Mesendoderm (in vitro differentiated cells): Measurements from ENCODE around the gene CUL5.

Source experiments
- DNase-seq: peaks from one replicate; pipeline ENCODE4 v3.0.0; 2013
- H2AK5ac ChIP-seq: 2 replicates; pipeline ENCODE4 v1.6.1; 2013; ENCODE audit warnings: low read length, inconsistent platforms
- H2BK120ac ChIP-seq: 2 replicates; pipeline ENCODE4 v1.6.1; 2013; ENCODE audit warnings: low read depth, mild to moderate bottlenecking, low read length, moderate library complexity, mixed read lengths
- H2BK15ac ChIP-seq: replicated peaks from 2 replicates; pipeline ENCODE4 v1.6.1; 2013; ENCODE audit warnings: low read depth, mild to moderate bottlenecking, moderate library complexity
- H2BK5ac ChIP-seq: 2 replicates; pipeline ENCODE4 v1.6.1; 2013; ENCODE audit warnings: low read length, inconsistent platforms
- H3K18ac ChIP-seq: 2 replicates; pipeline ENCODE4 v1.6.1; 2013; ENCODE audit warnings: mild to moderate bottlenecking, low read length, mixed read lengths
- H3K23ac ChIP-seq: one replicate; pipeline ENCODE4 v1.6.1; 2013; ENCODE audit warnings: low read length
- H3K27ac ChIP-seq: 2 replicates; pipeline ENCODE4 v1.5.1; 2013; ENCODE audit warnings: low read depth, mild to moderate bottlenecking, inconsistent platforms, low read length, moderate library complexity
- H3K27me3 ChIP-seq: 2 replicates; pipeline ENCODE4 v1.6.1; 2013; ENCODE audit warnings: low read length, control low read depth, mild to moderate bottlenecking, inconsistent platforms; ENCODE audit not compliant: insufficient read depth, poor library complexity
- H3K36me3 ChIP-seq: 2 replicates; pipeline ENCODE4 v1.6.1; 2013; ENCODE audit warnings: low read length, inconsistent platforms; ENCODE audit not compliant: control insufficient read depth, insufficient read depth
- H3K4ac ChIP-seq: one replicate; pipeline ENCODE4 v1.6.1; 2013; ENCODE audit warnings: low read depth, mild to moderate bottlenecking, low read length, moderate library complexity
- H3K4me1 ChIP-seq: 2 replicates; pipeline ENCODE4 v1.6.1; 2013; ENCODE audit warnings: low read depth, low read length, inconsistent platforms; ENCODE audit not compliant: control insufficient read depth
- H3K4me2 ChIP-seq: 2 replicates; pipeline ENCODE4 v1.6.1; 2013; ENCODE audit warnings: low read length
- H3K4me3 ChIP-seq: 2 replicates; pipeline ENCODE4 v1.5.1; 2013; ENCODE audit warnings: mild to moderate bottlenecking, low read length
- H3K56ac ChIP-seq: one replicate; pipeline ENCODE4 v1.6.1; 2013; ENCODE audit warnings: low read length
- H3K79me1 ChIP-seq: 2 replicates; pipeline ENCODE4 v1.6.1; 2013; ENCODE audit warnings: low read length, inconsistent platforms
- H3K79me2 ChIP-seq: 2 replicates; pipeline ENCODE4 v1.6.1; 2013; ENCODE audit warnings: mild to moderate bottlenecking, low read length; ENCODE audit not compliant: control insufficient read depth, insufficient read depth
- H3K9ac ChIP-seq: 2 replicates; pipeline ENCODE4 v1.6.1; 2013; ENCODE audit warnings: low read length, inconsistent platforms
- H4K5ac ChIP-seq: one replicate; pipeline ENCODE4 v1.6.1; 2013; ENCODE audit warnings: low read length
- H4K8ac ChIP-seq: one replicate; pipeline ENCODE4 v1.6.1; 2013; ENCODE audit warnings: low read depth, mild to moderate bottlenecking, control low read depth, low read length, moderate library complexity
- WGBS: extraction: QIAGEN DNeasy Blood & Tissue Kit; methylation state at CpG from one replicate; pipeline ENCODE4 v1.1.7; 2013; ENCODE audit warnings: low lambda C conversion rate, missing lambda C conversion rate; ENCODE audit not compliant: insufficient coverage; ENCODE audit errors: extremely low coverage; 5-methylcytosine and 5-hydroxymethylcytosine counted together

The CUL5 gene

DNA sequence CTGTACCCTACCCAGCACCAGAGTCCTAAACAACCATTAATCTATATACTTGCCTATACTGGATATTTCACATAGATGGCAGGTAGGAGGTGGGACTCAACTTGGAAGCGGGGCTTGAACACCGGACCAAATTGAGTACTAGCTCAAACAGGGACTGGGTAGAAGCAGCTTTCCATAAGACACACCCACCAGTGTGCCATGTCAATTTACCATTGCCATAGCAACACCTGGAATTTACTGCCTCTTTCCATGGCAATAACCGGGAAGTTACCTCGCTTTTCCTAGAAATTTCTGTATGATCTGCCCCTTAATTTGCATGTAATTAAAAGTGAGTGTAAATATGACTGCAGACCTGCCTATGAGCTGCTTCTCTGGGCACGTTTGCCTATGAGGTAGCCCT lies 38.6 kb upstream of the CUL5 start:
- no peak overlapping the region for H3K4ac ChIP-seq
- peak; percentile 26 for DNase-seq
- no peak overlapping the region for H3K18ac ChIP-seq
- H3K79me2 ChIP-seq: no peaks in the 10 kb centered on the region
- H3K23ac ChIP-seq: no peak overlapping the region
- no peak overlapping the region for H2BK15ac ChIP-seq
- H4K8ac ChIP-seq: no peak overlapping the region
- no peaks in the 10 kb centered on the region for H3K27me3 ChIP-seq
- H3K56ac ChIP-seq: no peak overlapping the region
- H2BK120ac ChIP-seq: no peak overlapping the region
- no peak overlapping the region for H2BK5ac ChIP-seq
- no peak overlapping the region for H4K5ac ChIP-seq
- H3K79me1 ChIP-seq: no peaks in the 10 kb centered on the region
- H3K4me3 ChIP-seq: no peak overlapping the region
- no peaks in the 10 kb centered on the region for H3K36me3 ChIP-seq
- no peak overlapping the region for H2AK5ac ChIP-seq
- no peak overlapping the region for H3K4me2 ChIP-seq
- no peak overlapping the region for H3K27ac ChIP-seq
- H3K9ac ChIP-seq: no peak overlapping the region
- no CpG with 5 or more reads among the region's 5 CpGs for WGBS
- H3K4me1 ChIP-seq: no peaks in the 10 kb centered on the region

GRCh38 chr11:107973641-107974040 lies 35.1 kb upstream of the CUL5 start:
- H3K4ac ChIP-seq: no peak overlapping the region
- H3K4me3 ChIP-seq: no peak overlapping the region
- no peak overlapping the region for H2BK15ac ChIP-seq
- H3K27ac ChIP-seq: no peak overlapping the region
- no peak overlapping the region for H3K56ac ChIP-seq
- H3K9ac ChIP-seq: no peak overlapping the region
- no peak overlapping the region for H4K8ac ChIP-seq
- no peaks in the 10 kb centered on the region for H3K4me1 ChIP-seq
- no peak overlapping the region for H3K23ac ChIP-seq
- H2BK120ac ChIP-seq: no peak overlapping the region
- no peak overlapping the region for H4K5ac ChIP-seq
- no peak overlapping the region for H3K4me2 ChIP-seq
- H2BK5ac ChIP-seq: no peak overlapping the region
- WGBS: no CpG with 5 or more reads among the region's 1 CpG
- no peak overlapping the region for H3K18ac ChIP-seq
- no peaks in the 10 kb centered on the region for H3K79me1 ChIP-seq
- H3K27me3 ChIP-seq: no peaks in the 10 kb centered on the region
- no peaks in the 10 kb centered on the region for H3K79me2 ChIP-seq
- no peak overlapping the region for H2AK5ac ChIP-seq
- DNase-seq: peak; percentile 37
- H3K36me3 ChIP-seq: no peaks in the 10 kb centered on the region

- no peak for DNase-seq
- Histone ChIP-seq H3K4ac (no peak overlapping the region), H3K4me2 (no peak overlapping the region), H3K27ac (no peak overlapping the region), H3K23ac (no peak overlapping the region), H3K79me1 (no peaks in the 10 kb centered on the region), H3K9ac (no peak overlapping the region), H2BK120ac (no peak overlapping the region), H3K36me3 (no peaks in the 10 kb centered on the region), H4K5ac (no peak overlapping the region), H4K8ac (no peak overlapping the region), H3K4me1 (no peaks in the 10 kb centered on the region), H3K4me3 (no peak overlapping the region), H2AK5ac (no peak overlapping the region), H2BK5ac (no peak overlapping the region), H3K27me3 (no peaks in the 10 kb centered on the region), H3K56ac (no peak overlapping the region), H3K79me2 (no peaks in the 10 kb centered on the region), H3K18ac (no peak overlapping the region), H2BK15ac (no peak overlapping the region)
- no CpG with 5 or more reads among the region's 5 CpGs for WGBS
Measured at GRCh38 chr11:107988397-107989158, 20.1 kb upstream of the CUL5 start.

- Histone ChIP-seq H2BK5ac (no peak overlapping the region), H2AK5ac (no peak overlapping the region), H3K79me2 (no peaks in the 10 kb centered on the region), H3K79me1 (no peaks in the 10 kb centered on the region), H3K4me2 (no peak overlapping the region), H3K56ac (no peak overlapping the region), H3K27me3 (no peaks in the 10 kb centered on the region), H3K4me3 (no peak overlapping the region), H3K4me1 (no peaks in the 10 kb centered on the region), H3K27ac (no peak overlapping the region), H4K8ac (no peak overlapping the region), H2BK15ac (no peak overlapping the region), H2BK120ac (no peak overlapping the region), H3K9ac (no peak overlapping the region), H4K5ac (no peak overlapping the region), H3K18ac (no peak overlapping the region), H3K36me3 (no peaks in the 10 kb centered on the region), H3K23ac (no peak overlapping the region), H3K4ac (no peak overlapping the region)
- DNase-seq: no peak
- WGBS: no CpG with 5 or more reads among the region's 5 CpGs
Measured at GRCh38 chr11:107991868-107992414, 16.8 kb upstream of the CUL5 start.

DNA sequence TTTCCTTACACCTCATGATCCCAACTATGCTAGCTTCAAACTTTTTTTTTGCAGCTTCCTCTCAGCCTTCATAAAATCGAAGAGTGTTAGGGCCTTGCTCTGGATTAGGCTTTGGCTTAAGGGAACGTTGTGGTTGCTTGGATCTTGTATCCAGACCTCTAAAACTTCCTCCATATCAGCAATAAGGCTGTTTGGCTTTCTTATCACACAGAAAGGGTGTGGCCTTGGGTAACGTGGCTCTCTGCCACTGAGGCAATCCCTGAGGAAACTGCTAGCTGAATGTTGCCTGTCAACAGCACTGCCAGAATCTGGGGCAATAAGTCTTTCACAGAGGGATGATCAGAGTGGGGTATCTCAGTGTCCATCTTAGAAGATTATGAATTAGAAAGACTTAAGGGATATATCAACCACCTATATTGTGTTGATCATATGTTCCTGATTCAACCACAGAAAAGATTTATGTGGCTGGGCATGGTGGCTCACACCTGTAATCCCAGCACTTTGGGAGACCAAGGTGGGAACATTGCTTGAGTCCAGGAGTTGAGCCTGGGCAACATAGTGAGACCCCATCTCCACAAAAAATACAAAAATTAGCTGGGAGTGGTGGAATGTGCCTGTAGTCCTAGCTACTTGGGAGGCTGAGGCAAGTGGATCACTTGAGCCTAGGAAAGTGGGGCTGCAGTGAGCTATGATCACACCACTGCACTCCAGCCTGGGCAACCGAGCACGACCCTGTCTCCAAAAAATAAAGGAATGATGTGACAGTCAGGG lies 12.5 kb upstream of the CUL5 start:
- no peak overlapping the region for H3K56ac ChIP-seq
- no peaks in the 10 kb centered on the region for H3K4me1 ChIP-seq
- no peak overlapping the region for H4K8ac ChIP-seq
- H2AK5ac ChIP-seq: no peak overlapping the region
- no peak overlapping the region for H3K27ac ChIP-seq
- no peak overlapping the region for H3K9ac ChIP-seq
- H2BK5ac ChIP-seq: no peak overlapping the region
- H3K4me3 ChIP-seq: no peak overlapping the region
- no peak overlapping the region for H4K5ac ChIP-seq
- no peak overlapping the region for H3K23ac ChIP-seq
- no peaks in the 10 kb centered on the region for H3K79me1 ChIP-seq
- no peaks in the 10 kb centered on the region for H3K79me2 ChIP-seq
- DNase-seq: no peak
- H3K4ac ChIP-seq: no peak overlapping the region
- no peak overlapping the region for H2BK15ac ChIP-seq
- no peaks in the 10 kb centered on the region for H3K36me3 ChIP-seq
- no peak overlapping the region for H3K4me2 ChIP-seq
- H3K18ac ChIP-seq: no peak overlapping the region
- no peaks in the 10 kb centered on the region for H3K27me3 ChIP-seq
- H2BK120ac ChIP-seq: no peak overlapping the region
- WGBS: no CpG with 5 or more reads among the region's 5 CpGs
